ENCODE measurements around the gene LUC7L.

DNA sequence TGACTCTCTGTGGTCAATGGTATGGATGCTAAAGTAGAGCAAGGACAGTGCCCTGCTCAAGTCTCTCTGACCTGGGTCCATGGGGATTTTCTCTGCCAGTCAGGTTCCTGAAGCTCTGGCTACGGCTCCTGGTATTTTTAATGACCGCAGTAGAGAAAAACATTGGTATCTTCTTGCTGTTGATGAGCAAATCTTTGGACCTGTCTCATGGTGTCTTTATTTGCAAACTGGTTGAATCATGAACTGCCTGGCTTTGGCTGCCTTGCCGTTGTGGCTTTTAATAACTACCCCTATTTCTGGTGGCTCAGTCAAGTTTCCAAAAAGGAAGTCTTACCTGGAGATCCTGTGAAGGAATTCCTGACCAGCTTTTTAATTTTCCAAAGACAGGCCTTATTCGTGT lies 14.1 kb upstream of the LUC7L start:
- no peak for TF ChIP-seq RCOR1 (IDR thresholded peaks at IDR 0.05; ENCODE audit: low read length)
- TF ChIP-seq SMC3 (IDR thresholded peaks at IDR 0.05; ENCODE audit: low read depth, low read length) = no peak
- TF ChIP-seq CTCF (IDR thresholded peaks at IDR 0.05) = no peak
- no peak for TF ChIP-seq MAX (IDR thresholded peaks at IDR 0.05; ENCODE audit: low read depth)
- no peak for TF ChIP-seq TAF1 (IDR thresholded peaks at IDR 0.05; ENCODE audit: borderline replicate concordance, low read depth, low read length)
